HG03045 (cell line): ENCODE data around the gene ACER1.
"Not testable (repeated sequence)": the region's sequence is repeated elsewhere in the genome, so short reads cannot be mapped to it uniquely, and the experiment has no call there.

Experiments used
- ATAC-seq: cut with Tn5 transposase; IDR thresholded peaks from one replicate; pipeline ENCODE4 v1.9.1; 2021; ENCODE audit warnings: mild to moderate bottlenecking, moderate library complexity; ENCODE audit not compliant: unreplicated experiment

Gene ACER1, protein sequence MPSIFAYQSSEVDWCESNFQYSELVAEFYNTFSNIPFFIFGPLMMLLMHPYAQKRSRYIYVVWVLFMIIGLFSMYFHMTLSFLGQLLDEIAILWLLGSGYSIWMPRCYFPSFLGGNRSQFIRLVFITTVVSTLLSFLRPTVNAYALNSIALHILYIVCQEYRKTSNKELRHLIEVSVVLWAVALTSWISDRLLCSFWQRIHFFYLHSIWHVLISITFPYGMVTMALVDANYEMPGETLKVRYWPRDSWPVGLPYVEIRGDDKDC

DNA sequence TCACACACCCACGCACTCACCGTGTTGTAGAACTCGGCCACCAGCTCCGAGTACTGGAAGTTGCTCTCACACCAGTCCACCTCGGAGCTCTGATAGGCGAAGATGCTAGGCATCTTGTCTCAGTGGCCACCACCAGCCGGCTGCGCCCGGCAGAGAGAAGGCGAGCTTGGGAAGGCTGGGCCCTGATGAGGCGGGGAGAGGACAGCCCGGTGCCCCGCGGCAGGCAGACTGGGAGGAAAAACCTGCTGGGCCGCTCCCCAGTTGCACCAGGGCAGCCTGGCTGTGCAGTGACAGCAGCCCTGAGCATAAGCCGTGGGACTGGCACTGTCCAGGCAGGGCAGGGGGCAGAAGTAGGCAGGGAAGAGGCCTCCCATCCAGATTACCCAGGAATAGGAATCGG lies at the start of gene ACER1:
Gene ACER1 (minus strand): TSS at position 174 of the 400 bp plus-strand sequence. CDS start 61 bp downstream, at position 113.
- ATAC-seq = no peak

DNA sequence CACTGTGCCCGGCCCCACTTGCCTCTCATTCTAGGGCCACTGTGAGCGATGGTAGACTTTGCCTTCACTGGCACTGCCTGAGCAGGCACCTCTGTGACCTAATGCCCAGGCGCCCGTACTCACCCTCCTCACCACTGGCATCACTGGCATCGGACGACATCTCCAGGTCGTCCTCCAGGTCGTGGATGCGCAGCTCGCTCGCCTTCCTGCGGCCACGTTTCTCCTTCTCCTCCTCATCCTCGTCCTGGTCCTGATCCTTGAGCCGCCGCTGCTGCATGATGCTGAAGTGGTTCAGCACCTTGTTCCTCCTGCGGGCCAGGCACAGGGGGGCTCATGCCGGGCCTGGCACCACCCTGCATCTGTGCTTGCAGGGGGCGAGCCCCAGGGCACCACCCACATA lies 49.8 kb upstream of the ACER1 start:
- ATAC-seq = no peak

DNA sequence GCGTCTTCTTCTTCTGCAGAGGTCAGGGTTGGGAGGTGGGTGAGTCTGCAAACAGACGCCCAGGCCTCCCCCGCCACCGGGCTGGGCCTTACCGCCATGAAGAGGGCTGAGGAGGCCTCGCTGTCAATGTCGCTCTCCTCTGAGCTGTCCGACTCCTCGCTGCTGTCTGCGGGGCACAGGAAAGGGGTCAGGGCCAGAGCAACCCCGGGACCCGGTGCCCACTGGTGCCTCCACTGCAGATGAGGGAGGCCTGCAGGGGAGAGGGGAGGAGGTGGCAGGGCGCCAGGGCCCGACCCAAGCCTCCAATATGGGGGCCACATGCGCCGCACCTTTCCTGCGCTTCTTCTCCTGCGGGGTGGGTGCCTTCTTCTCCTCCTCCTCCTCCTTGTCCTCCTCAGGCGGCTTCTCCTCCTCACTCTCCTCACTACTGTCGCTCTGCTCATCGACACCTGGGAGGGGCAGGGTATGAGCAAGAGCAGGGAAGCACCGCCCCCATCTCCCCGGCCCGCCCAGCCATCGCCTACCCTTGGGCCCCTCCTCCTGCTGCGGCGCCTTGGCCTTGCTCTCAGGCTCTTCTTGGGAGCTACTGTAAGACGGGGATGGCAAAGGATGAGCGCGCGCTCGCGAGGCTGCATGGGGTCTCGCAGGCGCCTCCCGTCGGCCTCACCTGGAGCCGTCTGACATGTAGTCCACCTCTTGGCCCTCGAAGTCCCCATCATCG lies 47.8 kb upstream of the ACER1 start:
- ATAC-seq = no peak

DNA sequence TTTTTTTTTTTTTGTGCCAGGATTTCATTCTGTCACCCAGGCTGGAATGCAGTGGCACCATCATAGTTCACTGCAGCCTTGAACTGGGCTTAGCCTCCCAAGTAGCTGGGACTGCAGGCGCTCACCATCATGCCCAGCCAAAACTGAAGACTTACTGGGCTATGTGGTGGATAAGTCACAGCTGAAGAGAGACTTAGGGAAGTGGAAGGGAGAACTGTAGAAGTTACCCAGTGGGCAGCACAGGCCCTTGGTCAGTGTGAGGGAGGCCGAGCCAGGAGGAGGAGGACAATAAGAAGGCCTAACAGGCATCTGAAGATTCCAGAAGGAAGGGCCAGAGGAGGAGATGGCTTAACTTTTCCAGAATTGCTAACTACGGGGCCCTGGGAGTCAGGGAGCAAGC lies 46.3 kb upstream of the ACER1 start:
- ATAC-seq = no peak

DNA sequence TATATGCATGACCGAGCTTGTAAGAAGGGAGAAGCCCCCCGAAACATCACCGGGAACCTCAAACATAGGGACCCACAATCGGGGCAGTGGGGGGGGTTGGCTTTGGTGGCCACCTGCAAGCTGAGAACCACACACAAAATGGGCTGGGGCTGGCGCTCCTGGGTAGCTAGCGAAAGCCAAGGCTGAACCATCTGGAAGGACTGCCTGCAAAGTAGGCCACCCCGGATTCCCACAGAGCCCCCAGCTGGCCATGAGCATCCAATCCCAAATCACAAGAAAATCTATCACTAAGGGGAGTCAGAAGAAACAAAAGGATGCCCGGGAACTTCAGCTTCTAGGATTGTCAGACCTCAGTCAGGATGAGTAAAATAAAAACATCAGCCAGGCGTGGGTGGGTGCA lies 45.1 kb upstream of the ACER1 start:
- no peak for ATAC-seq

DNA sequence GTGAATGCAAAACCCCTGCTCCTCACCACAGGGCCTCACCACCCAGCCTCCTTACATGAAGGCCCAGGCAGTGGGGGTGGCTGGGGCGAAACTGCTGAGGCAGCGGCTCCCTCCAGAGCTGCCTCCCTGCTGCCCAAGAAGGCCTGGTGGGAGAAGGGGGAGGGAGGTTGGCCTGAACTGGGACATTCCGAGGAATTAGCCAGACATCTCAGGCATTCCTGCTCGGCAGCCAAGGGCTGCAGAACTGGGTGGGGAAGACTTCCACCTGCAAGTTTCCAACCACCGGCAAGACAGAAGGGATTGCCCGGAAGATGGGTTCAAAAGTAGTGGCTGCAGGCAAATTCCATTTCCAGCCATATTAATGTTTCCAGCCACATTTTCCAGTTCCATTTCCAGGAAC lies 44.6 kb upstream of the ACER1 start:
- no peak for ATAC-seq

DNA sequence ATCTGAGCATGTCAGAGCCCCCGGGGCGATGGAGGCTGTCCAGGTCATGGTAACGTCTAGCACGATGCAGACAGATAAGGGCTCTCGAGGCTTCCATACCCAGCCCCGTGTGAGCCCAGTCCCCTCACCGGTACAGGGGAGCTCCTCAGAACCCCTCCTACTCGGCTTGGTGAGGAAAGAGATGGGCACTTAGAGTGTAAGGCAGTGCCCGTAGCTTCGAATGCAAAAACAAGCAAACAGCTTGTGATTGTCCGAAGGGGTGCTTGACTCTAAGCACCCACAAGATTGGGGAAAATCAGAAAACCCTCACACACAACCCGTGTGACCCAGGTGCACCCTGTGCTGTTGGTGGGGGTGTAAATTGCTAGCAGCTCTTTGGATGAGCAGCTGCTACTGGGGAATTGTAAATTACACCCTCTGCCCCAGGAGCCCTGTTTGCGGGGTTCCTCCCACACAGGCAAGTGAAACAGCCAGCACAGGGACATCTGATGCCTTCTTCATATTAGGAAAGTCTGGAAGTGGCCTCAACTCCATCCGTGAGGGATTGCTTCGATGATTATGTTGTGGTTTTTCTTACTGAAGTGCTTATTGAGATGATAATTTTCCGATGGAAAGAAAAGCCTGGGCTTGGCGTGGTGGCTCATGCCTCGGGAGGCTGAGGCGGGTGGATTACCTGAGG lies 43.2 kb upstream of the ACER1 start:
- no peak for ATAC-seq

DNA sequence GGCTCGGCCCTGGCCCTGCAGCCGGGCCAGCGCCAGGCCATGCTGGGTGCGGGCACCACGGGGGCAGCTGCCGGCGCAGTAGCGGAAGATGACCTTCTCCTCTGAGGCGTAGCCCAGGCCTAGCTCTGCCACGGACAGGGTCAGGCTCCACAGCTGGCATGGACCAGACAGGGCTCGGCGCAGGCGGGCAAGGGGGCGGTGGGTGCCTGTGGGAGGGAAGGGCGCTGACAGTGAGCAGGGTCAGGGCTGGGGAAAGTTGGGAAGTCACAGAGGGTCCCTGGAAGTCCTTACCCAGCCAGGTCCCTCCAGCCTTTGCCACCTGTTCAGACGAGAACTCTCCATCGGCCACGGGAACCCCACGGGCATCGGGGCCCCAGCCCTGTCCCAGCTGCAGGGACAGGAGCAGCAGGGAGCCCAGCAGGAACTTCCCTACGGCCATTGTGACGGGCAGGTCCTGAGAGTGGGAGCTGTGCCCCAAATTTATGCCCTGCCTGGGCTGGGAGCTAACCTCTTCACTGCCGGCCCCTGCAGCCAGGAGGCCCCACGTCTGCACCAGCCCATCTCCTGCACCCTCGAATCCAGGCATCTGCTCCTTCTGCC lies 42.1 kb upstream of the ACER1 start, which contains the start of gene PSPN:
Gene PSPN (minus strand): TSS at position 523 of the 600 bp plus-strand sequence. CDS start 84 bp downstream, at position 439.
- no peak for ATAC-seq

DNA sequence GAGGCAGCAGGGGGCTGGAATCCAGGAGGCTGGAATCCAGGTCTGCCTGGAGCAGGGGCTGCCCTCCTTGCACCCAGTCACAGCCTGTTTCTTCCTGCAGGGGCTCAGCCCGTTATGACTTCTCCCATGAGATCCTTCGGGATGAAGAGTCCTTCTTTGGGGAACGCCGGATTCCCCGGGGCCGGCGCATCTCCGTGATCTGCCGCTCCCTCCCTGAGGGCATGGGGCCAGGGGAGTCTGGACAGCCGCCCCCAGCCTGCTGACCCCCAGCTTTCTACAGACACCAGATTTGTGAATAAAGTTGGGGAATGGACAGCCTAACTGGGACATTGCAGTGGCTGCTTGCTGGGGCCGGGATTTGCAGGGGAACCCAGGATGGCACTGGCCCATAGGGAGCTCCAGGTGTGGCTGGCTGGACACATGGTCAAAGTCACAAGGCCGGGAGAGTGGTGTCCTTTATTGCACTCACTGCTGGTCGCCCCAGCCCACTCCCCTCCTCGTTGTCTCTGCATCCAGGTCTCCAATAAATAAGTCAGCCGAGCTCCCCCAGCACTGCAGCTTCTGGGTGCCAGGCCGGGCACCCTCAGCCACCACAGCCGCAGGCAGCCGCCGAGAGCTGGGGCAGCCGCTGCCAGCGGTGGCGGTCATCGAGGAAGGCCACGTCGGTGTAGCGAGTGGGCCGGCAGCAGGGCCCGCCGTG lies 41.4 kb upstream of the ACER1 start:
- ATAC-seq = no peak

DNA sequence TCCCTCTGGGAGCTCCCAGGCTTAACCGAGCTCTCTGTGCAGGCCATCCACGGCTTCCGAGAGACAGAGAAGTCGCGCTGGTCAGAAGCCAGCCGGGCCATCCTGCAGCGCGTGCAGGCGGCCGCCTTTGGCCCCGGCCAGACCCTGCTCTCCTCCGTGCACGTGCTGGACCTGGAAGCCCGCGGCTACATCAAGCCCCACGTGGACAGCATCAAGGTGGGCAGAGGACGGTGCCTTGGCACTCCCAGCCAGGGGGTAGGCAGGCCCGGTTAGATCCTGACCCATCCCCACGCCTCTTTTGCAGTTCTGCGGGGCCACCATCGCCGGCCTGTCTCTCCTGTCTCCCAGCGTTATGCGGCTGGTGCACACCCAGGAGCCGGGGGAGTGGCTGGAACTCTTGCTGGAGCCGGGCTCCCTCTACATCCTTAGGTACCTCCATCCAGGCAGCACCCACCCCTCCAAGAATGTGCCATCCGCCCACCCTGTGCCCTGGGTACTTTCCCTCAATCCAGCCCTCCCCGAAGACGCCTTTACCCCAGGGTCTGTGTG lies 40.8 kb upstream of the ACER1 start:
- ATAC-seq = no peak

DNA sequence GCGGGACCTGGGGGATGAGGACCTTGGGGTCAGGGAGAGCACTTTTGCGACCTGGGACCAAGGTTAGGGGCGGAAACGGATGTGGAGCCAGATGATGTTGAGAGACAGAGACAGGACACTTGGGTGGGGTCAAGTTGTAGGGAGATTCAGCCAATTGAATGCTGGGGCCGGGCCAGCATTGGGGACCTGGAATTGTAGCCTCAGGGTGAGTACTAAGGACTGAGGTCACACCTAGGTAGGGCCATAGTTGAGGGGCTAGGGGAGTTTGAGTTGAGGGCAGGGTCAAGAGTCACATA lies 40.3 kb upstream of the ACER1 start:
- no peak for ATAC-seq

DNA sequence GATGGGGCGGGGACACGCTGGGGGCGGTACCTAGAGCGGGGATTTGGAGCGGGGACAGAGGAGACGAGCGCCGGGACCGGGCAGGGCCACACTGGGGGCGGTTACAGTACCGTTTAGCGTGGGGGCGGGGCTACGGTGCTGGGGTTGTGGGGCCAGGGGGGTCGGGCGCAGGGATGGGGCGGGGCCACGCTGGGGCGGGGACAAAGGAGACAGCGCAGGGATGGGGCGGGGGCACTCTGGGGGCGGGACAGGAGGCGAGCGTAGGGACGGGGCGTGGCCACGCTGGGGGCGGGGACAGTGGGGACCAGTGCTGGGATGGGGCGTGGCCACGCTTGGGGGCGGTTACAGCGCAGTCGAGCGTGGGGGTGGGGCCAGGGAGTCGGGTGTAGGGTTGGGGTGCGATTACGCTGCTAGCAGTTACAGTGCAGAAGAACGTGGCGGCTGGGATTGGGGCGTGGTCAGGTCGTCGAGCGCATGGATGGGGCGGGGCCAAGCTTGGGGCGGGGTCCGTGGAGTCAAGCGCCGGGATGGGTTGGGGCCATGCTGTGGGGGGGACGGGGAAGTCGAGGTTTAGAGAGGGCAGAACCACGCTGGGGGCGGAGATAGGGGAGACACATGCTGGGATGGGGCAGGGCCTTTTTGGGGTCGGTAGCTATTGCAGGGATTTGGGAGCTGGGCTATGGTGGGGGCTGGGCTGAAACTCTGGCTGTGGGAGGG lies 39.8 kb upstream of the ACER1 start:
- ATAC-seq = peak; percentile 51

DNA sequence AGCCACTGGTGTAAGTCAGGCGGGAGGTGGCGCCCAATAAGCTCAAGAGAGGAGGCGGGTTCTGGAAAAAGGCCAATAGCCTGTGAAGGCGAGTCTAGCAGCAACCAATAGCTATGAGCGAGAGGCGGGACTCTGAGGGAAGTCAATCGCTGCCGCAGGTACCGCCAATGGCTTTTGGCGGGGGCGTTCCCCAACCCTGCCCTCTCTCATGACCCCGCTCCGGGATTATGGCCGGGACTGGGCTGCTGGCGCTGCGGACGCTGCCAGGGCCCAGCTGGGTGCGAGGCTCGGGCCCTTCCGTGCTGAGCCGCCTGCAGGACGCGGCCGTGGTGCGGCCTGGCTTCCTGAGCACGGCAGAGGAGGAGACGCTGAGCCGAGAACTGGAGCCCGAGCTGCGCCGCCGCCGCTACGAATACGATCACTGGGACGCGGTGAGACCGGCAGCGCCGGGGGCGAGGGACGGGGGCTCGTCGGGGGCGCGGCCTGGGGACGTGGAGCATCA lies 39.2 kb upstream of the ACER1 start, which contains the start of gene ALKBH7:
Gene ALKBH7 (plus strand): TSS at position 201 of the 502 bp plus-strand sequence. CDS start 27 bp downstream, at position 228.
- peak; percentile 73 for ATAC-seq

DNA sequence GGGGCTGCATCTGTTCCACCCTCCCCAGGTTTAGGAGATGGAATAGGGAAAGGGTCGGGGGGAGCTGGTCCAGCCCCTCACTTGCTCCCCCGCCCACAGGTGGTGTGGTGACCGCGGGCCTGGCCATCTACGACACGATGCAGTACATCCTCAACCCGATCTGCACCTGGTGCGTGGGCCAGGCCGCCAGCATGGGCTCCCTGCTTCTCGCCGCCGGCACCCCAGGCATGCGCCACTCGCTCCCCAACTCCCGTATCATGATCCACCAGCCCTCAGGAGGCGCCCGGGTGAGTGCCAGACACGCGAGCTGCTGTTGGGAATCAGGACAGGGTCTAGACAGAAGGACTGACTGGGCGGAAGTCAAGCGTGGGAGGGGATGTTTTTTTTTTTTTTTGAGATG lies 30.9 kb upstream of the ACER1 start:
- no peak for ATAC-seq

DNA sequence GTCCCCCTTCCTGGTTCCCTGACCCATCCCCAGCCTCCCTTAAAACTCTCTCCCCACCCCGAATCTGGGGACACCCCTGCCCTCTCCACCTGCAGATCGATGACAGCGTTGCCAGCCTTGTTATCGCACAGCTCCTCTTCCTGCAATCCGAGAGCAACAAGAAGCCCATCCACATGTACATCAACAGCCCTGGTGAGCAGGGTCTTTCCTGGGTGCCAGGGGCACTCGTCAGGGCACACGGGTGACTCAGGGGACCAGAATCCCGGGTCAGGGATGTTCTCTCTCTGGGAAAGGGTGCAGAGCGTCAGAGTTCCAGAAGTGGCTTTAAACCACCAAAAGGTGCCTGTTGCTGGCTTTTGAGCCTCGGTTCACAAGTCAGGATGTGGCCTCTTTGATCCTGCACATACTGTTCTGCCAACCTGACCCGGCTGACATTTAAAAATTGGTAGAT lies 29.0 kb upstream of the ACER1 start:
- no peak for ATAC-seq

DNA sequence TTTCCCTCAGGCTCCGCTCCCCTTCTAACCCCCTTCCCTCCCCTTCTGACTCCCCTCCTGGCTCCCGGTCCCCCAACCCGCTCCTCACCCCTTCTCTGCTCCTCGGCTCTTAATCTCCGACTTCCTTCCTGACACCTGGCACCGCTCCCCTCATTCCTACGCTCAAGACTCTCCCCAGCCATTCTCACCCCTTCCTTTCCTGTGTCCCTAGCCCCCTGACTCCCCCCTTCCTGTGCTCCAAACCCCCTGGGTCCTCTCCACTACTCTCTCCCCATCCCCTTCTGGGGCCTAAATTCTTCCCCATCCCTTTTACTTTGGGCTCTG lies 28.6 kb upstream of the ACER1 start:
- no peak for ATAC-seq

DNA sequence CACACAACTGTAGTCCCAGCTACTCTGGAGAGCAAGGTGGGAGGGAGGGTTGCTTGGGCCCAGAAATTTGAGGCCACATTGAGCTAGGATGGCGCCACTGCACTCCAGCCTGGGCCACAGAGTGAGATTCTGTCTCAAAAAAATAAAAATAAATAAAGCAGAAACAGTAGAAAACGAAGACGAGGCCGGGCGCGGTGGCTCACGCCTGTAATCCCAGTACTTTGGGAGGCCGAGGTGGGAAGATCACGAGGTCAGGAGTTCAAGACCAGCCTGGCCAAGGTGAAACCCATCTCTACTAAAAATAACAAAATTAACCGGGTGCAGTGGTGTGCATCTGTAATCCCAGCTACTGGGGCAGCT lies 27.4 kb upstream of the ACER1 start:
- ATAC-seq = not testable (repeated sequence)

DNA sequence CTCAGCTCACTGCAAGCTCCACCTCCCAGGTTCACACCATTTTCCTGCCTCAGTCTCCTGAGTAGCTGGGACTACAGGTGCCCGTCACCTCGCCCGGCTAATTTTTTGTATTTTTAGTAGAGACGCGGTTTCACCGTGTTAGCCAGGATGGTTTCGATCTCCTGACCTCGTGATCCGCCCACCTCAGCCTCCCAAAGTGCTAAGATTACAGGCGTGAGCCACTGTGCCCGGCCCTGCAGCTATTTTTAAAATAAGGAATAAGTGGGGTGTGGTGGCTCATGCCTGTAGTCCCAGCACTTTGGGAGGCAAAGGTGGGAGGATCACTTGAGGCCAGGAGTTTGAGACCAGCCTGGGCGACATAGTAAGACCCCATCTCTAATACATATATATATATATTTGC lies 27.0 kb upstream of the ACER1 start:
- ATAC-seq = not testable (repeated sequence)

DNA sequence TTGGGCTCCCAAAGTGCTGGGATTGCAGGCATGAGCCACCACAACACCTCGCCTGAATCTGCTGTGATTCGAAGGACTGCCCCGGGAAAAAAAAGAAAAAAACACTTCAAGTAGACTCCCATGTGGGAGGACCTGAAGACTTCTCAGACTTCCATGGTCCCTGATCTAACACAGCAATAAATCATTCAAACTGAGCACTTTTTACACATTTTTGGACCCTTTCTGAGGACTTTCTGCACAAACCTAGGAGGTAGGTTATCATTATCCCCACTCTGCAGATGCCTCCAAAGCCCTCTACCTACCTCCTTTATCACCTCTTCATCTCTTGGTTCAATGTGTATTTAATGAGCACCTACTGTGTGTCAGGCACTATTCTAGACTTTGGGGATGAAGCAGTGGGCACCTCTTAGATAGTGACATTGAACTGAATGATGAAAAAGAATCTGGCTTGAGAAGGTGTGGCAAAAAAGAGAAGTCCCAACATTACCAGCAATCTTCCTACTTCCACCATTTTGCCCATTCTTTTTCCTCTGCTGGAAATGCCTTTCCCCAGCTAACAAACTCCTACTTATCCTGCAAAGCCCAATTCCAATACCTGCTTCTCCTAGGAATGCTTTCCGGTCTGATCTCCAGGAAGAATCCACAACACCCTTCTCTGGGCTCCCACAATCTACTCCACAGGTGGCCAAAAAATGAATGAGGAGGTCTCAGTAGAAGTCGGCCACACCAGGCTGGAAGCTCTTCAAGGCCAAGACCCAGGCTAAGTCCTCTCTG lies 26.3 kb upstream of the ACER1 start:
- no peak for ATAC-seq
